ENCODE data around the gene SMG9. TPM values are rescaled to one million over a fixed set of nuclear protein-coding genes. Genes with fewer than 3 reads are reported as not detected.
"Not testable (repeated sequence)": the region's sequence is repeated elsewhere in the genome, so short reads cannot be mapped to it uniquely, and the experiment has no call there.

SMG9 gene
- total RNA-seq, 1 experiment from 2014 or later = 25.7 TPM

DNA sequence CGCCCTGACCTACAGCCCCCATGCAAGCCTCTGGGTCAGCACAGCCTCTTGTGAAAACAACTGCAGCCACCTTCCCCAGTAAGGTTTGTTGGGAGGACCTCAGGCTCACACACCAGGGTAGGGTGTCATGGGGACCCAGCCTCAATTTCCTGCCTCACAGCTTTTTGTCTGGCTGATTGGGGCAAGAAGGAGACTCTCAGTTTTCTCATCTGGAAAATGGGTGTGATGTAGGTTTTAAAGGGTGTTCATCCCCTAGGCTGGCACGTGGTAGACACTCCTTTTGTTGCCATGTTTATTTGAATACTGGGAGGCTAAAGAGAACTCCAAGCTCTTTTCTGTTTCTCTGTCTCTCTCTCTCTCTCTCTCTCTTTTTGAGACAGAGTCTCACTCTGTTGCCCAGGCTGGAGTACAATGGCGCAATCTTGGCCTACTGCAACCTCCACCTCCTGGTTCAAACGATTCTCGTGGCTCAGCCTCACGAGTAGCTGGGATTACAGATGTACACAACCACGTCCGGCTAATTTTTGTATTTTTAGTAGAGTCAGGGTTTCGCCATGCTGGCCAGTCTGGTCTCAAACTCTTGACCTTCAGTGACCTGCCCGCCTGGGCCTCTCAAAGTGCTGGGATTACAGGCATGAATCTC is 66.6 kb downstream of the SMG9 start:
- H3K36me3 ChIP-seq = no peaks in the 10 kb centered on the region
- H3K27ac ChIP-seq = no peak overlapping the region
- H3K9me3 ChIP-seq (replicated peaks) = no peaks in the 10 kb centered on the region; the same call in 1 of the 2 replicates
- no peaks in the 10 kb centered on the region for H3K27me3 ChIP-seq
- DNase-seq = no peak
- H3K4me1 ChIP-seq = peaks cover 4% of the 10 kb centered on the region; the same call in 1 of the 2 replicates
- H3K4me3 ChIP-seq = no peak overlapping the region

DNA sequence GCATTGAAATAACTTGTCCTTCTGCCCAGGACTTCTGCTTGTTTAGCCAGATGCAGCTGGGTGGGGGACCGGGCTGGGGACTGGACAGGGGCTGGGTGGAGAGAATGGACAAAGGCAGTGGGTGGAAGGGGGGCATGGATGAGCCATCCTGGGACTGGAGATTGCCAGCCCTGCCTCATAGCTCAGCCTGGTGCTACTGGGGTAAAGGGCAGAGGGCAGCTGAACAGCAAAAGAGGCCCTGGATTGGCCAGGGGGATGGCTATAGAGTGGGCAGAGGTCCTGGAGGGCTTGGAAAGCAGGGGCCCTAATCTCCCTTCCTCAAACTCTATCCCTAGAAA is 67.1 kb downstream of the SMG9 start:
- peaks cover 4% of the 10 kb centered on the region; the same call in 1 of the 2 replicates for H3K4me1 ChIP-seq
- H3K9me3 ChIP-seq (replicated peaks) = no peaks in the 10 kb centered on the region; the same call in 1 of the 2 replicates
- no peaks in the 10 kb centered on the region for H3K27me3 ChIP-seq
- H3K4me3 ChIP-seq = no peak overlapping the region
- no peak overlapping the region for H3K27ac ChIP-seq
- DNase-seq = no peak
- H3K36me3 ChIP-seq = no peaks in the 10 kb centered on the region

DNA sequence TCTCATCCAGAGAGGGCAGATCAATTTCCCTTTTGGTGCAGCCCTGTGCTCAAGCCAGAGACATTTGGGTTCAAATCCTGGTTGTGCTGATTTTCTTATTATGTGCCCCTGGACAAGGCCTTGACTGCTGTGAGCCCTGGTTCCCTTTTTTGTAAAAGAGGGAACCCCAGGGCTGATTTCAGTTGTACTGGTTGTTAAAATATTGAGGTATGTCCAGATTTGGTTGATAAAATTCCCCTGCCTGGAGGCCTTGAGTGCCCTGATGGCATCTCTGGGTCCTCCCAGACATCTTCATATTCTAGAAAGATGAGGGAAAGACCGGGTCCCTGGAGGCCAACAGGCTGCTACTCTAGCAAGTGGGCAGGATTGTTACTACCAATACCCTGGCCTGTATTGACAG is 70.4 kb downstream of the SMG9 start:
- Histone ChIP-seq H3K27me3 (no peaks in the 10 kb centered on the region), H3K9me3 (replicated peaks) (no peaks in the 10 kb centered on the region), H3K36me3 (no peaks in the 10 kb centered on the region), H3K4me1 (peaks cover 4% of the 10 kb centered on the region; the same call in 1 of the 2 replicates), H3K27ac (no peak overlapping the region), H3K4me3 (no peak overlapping the region)
- DNase-seq = no peak

DNA sequence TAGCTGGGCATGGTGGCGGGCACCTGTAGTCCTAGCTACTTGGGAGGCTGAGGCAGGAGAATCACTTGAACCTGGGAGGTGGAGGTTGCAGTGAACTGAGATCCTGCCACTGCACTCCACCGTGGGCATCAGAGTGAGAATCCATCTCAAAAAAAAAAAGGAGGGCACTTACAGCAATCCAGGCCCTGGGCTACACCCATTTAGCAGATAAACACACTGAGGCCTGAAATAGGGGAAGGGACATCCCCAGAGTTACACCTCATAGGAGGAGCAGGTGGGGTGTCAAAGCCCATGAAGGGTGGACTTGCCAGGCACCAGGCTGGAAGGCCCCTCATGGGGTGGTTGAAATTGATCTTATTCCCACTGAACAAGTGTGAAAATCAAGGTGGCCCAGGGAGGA is 70.9 kb downstream of the SMG9 start:
- no peaks in the 10 kb centered on the region for H3K9me3 ChIP-seq (replicated peaks)
- H3K27ac ChIP-seq = no peak overlapping the region
- no peaks in the 10 kb centered on the region for H3K27me3 ChIP-seq
- no peak overlapping the region for H3K4me3 ChIP-seq
- H3K36me3 ChIP-seq = no peaks in the 10 kb centered on the region
- DNase-seq = no peak
- peaks cover 4% of the 10 kb centered on the region; the same call in 1 of the 2 replicates for H3K4me1 ChIP-seq

DNA sequence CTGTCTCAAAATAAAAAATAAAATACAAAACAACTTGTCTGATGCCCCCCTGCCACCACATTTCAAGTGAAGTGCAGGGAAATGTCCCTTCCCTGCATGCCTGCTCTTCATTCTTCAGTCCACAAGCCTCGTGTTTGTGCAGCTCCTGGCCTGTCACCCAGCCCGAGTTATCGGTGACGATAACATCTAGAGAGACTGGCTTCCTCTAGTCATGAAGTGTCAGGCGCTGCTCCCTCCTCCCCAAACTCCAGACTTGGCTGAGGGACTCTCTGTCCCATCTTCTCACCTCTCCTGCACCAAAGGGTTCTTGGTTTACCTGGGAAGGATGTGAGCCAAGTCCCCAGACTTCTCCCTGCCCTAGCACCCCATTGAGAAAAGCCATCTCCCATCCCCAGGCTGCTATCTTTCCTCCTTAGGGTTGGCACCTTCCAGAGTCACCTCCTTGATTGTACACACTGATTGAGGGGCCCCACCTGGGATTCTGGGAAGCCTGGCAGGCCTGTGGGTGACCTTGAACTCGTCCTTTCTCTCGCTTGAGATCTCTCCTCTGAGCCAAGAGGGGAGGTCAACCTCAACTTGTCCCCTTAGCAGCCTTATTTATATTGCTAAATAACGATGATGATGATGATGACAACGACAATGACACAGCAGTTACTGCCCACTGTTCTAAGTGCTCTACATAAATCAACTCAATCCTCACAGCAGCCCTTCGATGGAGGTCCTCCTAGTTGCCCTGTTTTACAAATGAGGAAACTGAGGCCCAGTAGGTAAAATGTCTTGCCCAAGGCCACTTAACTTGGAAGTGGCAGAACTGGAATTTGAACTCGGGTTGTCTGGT is 71.7 kb downstream of the SMG9 start:
- H3K9me3 ChIP-seq (replicated peaks) = no peaks in the 10 kb centered on the region
- no peak for DNase-seq
- H3K27me3 ChIP-seq = no peaks in the 10 kb centered on the region
- H3K27ac ChIP-seq = no peak overlapping the region
- H3K4me1 ChIP-seq = peaks cover 4% of the 10 kb centered on the region; the same call in 1 of the 2 replicates
- H3K36me3 ChIP-seq = no peaks in the 10 kb centered on the region
- H3K4me3 ChIP-seq = no peak overlapping the region

DNA sequence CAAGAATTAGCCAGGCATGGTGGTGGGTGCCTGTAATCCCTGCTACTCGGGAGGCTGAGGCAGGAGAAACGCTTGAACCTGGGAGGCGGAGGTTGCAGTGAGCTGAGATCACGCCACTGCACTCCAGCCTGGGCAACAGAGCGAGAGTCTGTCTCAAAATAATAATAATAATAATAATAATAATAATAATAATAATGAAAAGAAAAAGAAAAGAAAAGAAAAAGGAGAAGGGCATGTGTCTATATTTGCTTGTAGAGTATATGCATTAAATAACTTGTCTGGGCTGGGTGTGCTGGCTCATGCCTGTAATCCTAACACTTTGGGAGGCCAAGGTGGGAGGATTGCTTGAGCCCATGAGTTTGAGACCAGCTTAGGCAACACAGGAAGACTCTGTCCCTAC is 72.5 kb downstream of the SMG9 start:
- not testable (repeated sequence) for H3K27ac ChIP-seq; H3K9me3 ChIP-seq (replicated peaks)

DNA sequence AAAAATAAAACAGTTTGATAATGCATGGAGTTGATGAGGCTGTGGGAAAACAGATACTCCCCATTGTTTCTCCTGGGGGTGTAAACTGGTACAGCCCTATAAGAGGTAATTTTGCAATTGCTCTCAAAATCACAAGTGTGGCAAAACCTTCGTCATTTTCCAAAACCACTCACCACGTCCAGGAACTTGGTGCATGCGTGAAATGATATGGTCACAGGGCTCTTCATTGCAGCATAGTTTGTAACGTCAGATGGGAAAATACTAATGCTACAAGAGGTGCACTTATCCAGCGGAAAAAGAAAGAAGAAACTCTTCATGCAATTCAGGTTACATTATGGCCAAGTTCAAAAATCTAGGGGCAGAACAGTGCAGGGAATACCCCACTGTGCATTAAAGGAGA is 72.9 kb downstream of the SMG9 start:
- DNase-seq = no peak
- Histone ChIP-seq H3K9me3 (replicated peaks) (no peaks in the 10 kb centered on the region), H3K4me3 (no peak overlapping the region), H3K4me1 (peaks cover 1% of the 10 kb centered on the region; the same call in 1 of the 2 replicates), H3K27me3 (no peaks in the 10 kb centered on the region), H3K27ac (no peak overlapping the region), H3K36me3 (no peaks in the 10 kb centered on the region)

More for the DNA sequence above, 72.5 kb downstream of the SMG9 start:
- not testable (repeated sequence) for H3K36me3 ChIP-seq, H3K4me3 ChIP-seq, H3K4me1 ChIP-seq, DNase-seq, H3K27me3 ChIP-seq

DNA sequence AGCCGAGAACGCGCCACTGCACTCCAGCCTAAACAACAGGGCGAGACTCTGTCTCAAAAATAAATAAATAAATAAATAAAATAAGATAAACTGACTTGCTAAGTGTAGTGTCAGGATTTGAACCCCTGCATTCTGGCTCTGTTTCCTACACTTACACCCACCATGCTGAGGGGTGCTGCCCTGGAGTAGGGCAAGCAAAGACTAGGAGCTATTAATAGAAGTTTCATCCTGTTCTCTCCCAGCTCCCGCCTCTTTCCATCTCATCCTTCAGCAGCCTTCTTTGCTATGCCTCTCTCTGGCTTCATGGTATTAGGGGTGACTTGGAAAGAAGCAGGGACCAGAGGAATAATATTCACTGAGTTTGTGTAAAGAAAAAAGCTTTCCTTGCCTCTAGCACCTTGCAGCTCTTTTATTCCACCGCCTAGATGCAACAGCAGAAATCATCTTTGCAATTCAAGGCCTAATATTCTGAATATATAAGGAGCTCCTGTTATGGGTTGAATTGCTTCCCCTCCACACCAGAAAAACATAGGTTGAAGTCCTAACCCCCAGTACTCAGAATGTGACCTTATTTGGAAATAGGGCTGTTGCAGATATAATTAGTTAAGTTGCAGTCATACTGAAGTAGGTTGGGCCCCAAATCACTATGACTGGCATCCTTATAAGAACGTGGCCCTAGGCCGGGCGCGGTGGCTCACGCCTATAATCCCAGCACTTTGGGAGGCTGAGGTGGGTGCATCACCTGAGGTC is 76.1 kb downstream of the SMG9 start:
- Histone ChIP-seq H3K27me3 (no peaks in the 10 kb centered on the region), H3K9me3 (replicated peaks) (no peaks in the 10 kb centered on the region), H3K36me3 (no peaks in the 10 kb centered on the region), H3K4me3 (no peak overlapping the region), H3K27ac (no peak overlapping the region), H3K4me1 (peaks cover 3% of the 10 kb centered on the region; the same call in 1 of the 2 replicates)
- DNase-seq = no peak

Other genes with a start within 250 kb of the SMG9 start
- gene ETHE1, start 227.8 kb downstream of the SMG9 start, total RNA-seq (2014; rRNA removed; shearing (Covaris generic)) = 11.5 and 12.2 TPM in 2 replicates
- not detected in 2 replicates for gene ZNF575, start 221.8 kb downstream of the SMG9 start, total RNA-seq (2014; rRNA removed; shearing (Covaris generic))
- 43.0 and 43.5 TPM in 2 replicates for gene XRCC1, start 179.4 kb downstream of the SMG9 start, total RNA-seq (2014; rRNA removed; shearing (Covaris generic))
- 2.7 and 3.9 TPM in 2 replicates for gene PINLYP, start 179.2 kb downstream of the SMG9 start, total RNA-seq (2014; rRNA removed; shearing (Covaris generic))
- 24.0 and 24.6 TPM in 2 replicates for gene IRGQ, start 158.8 kb downstream of the SMG9 start, total RNA-seq (2014; rRNA removed; shearing (Covaris generic))
- gene ZNF576, start 158.4 kb downstream of the SMG9 start, total RNA-seq (2014; rRNA removed; shearing (Covaris generic)) = 10.3 and 13.1 TPM in 2 replicates
- 0.10 and 0.12 TPM in 2 replicates for gene SRRM5, start 142.9 kb downstream of the SMG9 start, total RNA-seq (2014; rRNA removed; shearing (Covaris generic))
- gene ZNF428, start 135.3 kb downstream of the SMG9 start, total RNA-seq (2014; rRNA removed; shearing (Covaris generic)) = 46.8 and 56.2 TPM in 2 replicates
- gene CADM4, start 115.1 kb downstream of the SMG9 start, total RNA-seq (2014; rRNA removed; shearing (Covaris generic)) = 3.1 and 3.2 TPM in 2 replicates
- gene PLAUR, start 84.8 kb downstream of the SMG9 start, total RNA-seq (2014; rRNA removed; shearing (Covaris generic)) = 9.4 and 16.6 TPM in 2 replicates
- gene IRGC, start 38.9 kb downstream of the SMG9 start, total RNA-seq (2014; rRNA removed; shearing (Covaris generic)) = not detected in 2 replicates
- 0.38 and 0.63 TPM in 2 replicates for gene KCNN4, start 26.0 kb upstream of the SMG9 start, total RNA-seq (2014; rRNA removed; shearing (Covaris generic))
- gene LYPD5, start 47.5 kb upstream of the SMG9 start, total RNA-seq (2014; rRNA removed; shearing (Covaris generic)) = 0.06 and 0.35 TPM in 2 replicates
- gene ZNF283, start 72.4 kb upstream of the SMG9 start, total RNA-seq (2014; rRNA removed; shearing (Covaris generic)) = 9.7 and 15.0 TPM in 2 replicates
- gene ZNF404, start 129.0 kb upstream of the SMG9 start, total RNA-seq (2014; rRNA removed; shearing (Covaris generic)) = 0.63 and 1.6 TPM in 2 replicates
- gene ZNF45, start 180.3 kb upstream of the SMG9 start, total RNA-seq (2014; rRNA removed; shearing (Covaris generic)) = 14.2 and 14.4 TPM in 2 replicates
- 7.5 and 8.5 TPM in 2 replicates for gene ZNF221, start 196.3 kb upstream of the SMG9 start, total RNA-seq (2014; rRNA removed; shearing (Covaris generic))
- gene ZNF155, start 229.2 kb upstream of the SMG9 start, total RNA-seq (2014; rRNA removed; shearing (Covaris generic)) = 6.8 and 8.1 TPM in 2 replicates
- gene ZNF230, start 248.0 kb upstream of the SMG9 start, total RNA-seq (2014; rRNA removed; shearing (Covaris generic)) = 6.0 and 6.5 TPM in 2 replicates